Measurements from ENCODE around the gene PIGS.
"Not testable (repeated sequence)": the region's sequence is repeated elsewhere in the genome, so short reads cannot be mapped to it uniquely, and the experiment has no call there.

The PIGS gene

DNA sequence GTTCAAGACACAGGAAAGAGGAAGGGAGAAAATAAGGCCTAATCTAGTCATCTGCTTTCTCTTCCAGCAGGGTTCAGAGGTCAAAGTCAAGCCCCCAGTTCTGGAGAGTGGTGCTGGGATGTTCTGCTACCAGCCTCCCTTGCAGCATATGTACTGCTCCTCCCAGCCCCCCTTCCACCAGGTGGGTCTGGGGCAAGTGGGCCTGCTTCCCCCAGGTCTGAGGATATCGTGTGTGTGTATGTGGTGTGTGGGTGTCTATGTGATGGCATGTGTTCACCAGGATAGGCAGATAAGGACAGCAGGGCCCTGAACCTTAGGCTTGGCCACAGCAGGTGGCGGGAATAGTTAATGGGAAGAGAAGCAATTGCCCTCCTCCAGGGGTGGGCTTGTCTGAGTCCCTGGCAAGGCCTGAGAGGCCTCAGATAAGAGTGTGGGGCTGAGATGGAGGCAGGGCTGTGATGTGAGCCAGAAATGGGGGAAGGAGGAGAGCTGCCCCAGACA, 44.1 kb downstream of the PIGS start:
- 92% methylated on average over 2 of the region's 2 CpGs for WGBS (ENCODE audit: insufficient coverage)
- H3K27ac ChIP-seq (ENCODE audit: insufficient read depth in 1 of 2, low read depth in 1 of 2, low read length in 2 of 2, poor library complexity in 1 of 2, severe bottlenecking in 2 of 2), result no peak overlapping the region

DNA sequence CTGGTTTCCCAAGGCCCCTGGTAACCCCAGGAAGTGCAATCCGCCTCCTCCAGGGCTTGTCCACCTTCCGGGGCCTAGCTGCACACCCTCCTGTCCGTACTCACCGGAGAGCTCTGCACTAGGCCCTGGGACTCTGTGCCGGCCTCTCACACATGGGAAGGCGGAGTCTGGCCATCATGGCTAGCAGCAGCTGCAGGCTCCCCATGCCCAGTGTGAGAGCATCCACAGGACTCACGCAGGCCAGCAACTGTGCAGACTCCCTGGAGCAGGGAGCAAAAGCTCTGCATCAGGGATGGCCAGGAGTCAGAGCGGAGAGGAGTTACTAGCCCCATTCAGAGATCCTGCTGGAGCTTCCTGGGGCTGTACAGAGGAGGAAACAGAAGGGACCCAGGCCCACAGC, 44.9 kb downstream of the PIGS start:
- no peak for DNase-seq
- Histone ChIP-seq H3K27ac (ENCODE audit: insufficient read depth in 1 of 2, low read depth in 1 of 2, low read length in 2 of 2, poor library complexity in 1 of 2, severe bottlenecking in 2 of 2) (no peak overlapping the region), H3K4me3 (ENCODE audit: control insufficient read depth in 1 of 7, extremely low read depth in 1 of 7, insufficient read depth in 4 of 7, low read depth in 2 of 7, low read length in 6 of 7) (no peak overlapping the region), H3K36me3 (ENCODE audit: control insufficient read depth in 4 of 4, insufficient read depth in 4 of 4, low read length in 3 of 4) (no peaks in the 10 kb centered on the region), H3K9me3 (ENCODE audit: control extremely low read depth in 1 of 5, control insufficient read depth in 4 of 5, insufficient read depth in 2 of 5, low read depth in 1 of 5, low read length in 4 of 5) (no peaks in the 10 kb centered on the region), H3K4me1 (ENCODE audit: control extremely low read depth in 1 of 4, control insufficient read depth in 4 of 4, insufficient read depth in 4 of 4, low read length in 3 of 4) (no peaks in the 10 kb centered on the region), H3K27me3 (replicated peaks in 2 of 5; ENCODE audit: control insufficient read depth in 4 of 5, insufficient read depth in 5 of 5, low read length in 4 of 5) (no peaks in the 10 kb centered on the region)
- ChIA-PET CTCF (interaction anchor here (1.1 to 19.4 kb wide), 4 partner anchors 10 to 29 kb away, joined by 4 to 260 read pairs (median 10); no protein-coding TSS in a partner anchor), POLR2A (no interaction called here)
- 88% methylated on average over 8 of the region's 8 CpGs for WGBS (ENCODE audit: insufficient coverage)

More for the DNA sequence above, 44.1 kb downstream of the PIGS start:
- no peak overlapping the region for H3K4me3 ChIP-seq (ENCODE audit: control insufficient read depth in 1 of 7, extremely low read depth in 1 of 7, insufficient read depth in 4 of 7, low read depth in 2 of 7, low read length in 6 of 7)
- ChIA-PET POLR2A (no interaction called here), CTCF (interaction anchor here (1.1 to 19.4 kb wide), 3 partner anchors 9 to 30 kb away, joined by 4 to 260 read pairs (median 8); no protein-coding TSS in a partner anchor)
- no peaks in the 10 kb centered on the region for H3K9me3 ChIP-seq (ENCODE audit: control extremely low read depth in 1 of 5, control insufficient read depth in 4 of 5, insufficient read depth in 2 of 5, low read depth in 1 of 5, low read length in 4 of 5)
- no peaks in the 10 kb centered on the region for H3K27me3 ChIP-seq (replicated peaks in 2 of 5; ENCODE audit: control insufficient read depth in 4 of 5, insufficient read depth in 5 of 5, low read length in 4 of 5)
- peak; percentile 51 to 86 (median 69) for DNase-seq
- H3K4me1 ChIP-seq (ENCODE audit: control extremely low read depth in 1 of 4, control insufficient read depth in 4 of 4, insufficient read depth in 4 of 4, low read length in 3 of 4), result no peaks in the 10 kb centered on the region
- H3K36me3 ChIP-seq (ENCODE audit: control insufficient read depth in 4 of 4, insufficient read depth in 4 of 4, low read length in 3 of 4), result no peaks in the 10 kb centered on the region

DNA sequence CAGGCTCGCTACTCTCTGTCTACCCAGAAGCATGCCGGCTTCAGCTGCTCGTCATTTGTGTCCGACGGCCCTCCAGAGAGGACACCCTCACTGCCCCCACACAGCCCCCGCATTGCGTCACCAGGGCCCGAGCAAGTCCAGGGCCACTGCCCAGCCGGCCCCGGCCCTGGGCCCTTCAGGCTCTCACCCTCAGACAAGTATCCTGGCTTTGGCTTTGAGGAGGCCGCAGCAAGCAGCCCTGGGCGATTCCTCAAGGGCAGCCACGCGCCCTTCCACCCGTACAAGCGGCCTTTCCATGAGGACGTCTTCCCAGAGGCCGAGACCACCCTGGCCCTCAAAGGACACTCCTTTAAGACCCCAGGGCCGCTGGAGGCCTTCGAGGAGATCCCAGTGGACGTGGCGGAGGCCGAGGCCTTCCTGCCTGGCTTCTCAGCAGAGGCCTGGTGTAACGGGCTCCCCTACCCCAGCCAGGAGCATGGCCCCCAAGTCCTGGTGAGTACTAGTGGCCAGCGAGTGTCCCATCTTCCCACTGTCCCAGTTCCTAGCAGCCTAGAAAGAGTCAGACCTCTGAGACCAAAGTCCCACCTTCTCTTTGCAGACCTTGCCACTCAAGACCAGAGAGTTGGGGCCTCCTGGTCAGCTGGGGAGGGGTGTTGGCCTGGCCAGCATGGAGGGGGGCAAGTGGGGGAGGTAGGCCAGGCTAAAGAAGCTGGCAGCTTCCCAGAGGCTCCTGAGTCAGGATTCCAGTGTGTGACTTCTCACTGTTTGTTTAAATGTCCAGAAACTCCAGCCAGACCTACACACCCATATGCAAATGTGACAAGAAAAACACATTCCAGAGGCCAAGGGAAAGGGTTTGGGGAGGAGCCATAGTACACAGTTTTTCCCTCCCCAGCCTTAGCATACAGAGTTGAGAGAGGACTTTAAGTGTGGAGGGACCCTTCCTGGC, 46.6 kb downstream of the PIGS start:
- ChIA-PET CTCF (interaction anchor here (1.8 to 19.4 kb wide), 2 partner anchors 23 to 28 kb away, joined by 11 to 260 read pairs; no protein-coding TSS in a partner anchor), POLR2A (interaction anchor here (0.6 kb wide), 1 partner anchor 505 kb away, joined by 3 read pairs; no protein-coding TSS in a partner anchor)
- H3K4me1 ChIP-seq (ENCODE audit: control extremely low read depth in 1 of 4, control insufficient read depth in 4 of 4, insufficient read depth in 4 of 4, low read length in 3 of 4), result peaks cover 0 to 10% (median 6%) of the 10 kb centered on the region in 4 experiments
- H3K9me3 ChIP-seq (ENCODE audit: control extremely low read depth in 1 of 5, control insufficient read depth in 4 of 5, insufficient read depth in 2 of 5, low read depth in 1 of 5, low read length in 4 of 5), result no peaks in the 10 kb centered on the region
- WGBS (ENCODE audit: insufficient coverage), result 96% methylated on average over 24 of the region's 25 CpGs
- DNase-seq, result no peak
- H3K4me3 ChIP-seq (ENCODE audit: control insufficient read depth in 1 of 7, extremely low read depth in 1 of 7, insufficient read depth in 4 of 7, low read depth in 2 of 7, low read length in 6 of 7), result no peak overlapping the region
- H3K27me3 ChIP-seq (replicated peaks in 2 of 5; ENCODE audit: control insufficient read depth in 4 of 5, insufficient read depth in 5 of 5, low read length in 4 of 5), result no peaks in the 10 kb centered on the region
- no peaks in the 10 kb centered on the region for H3K36me3 ChIP-seq (ENCODE audit: control insufficient read depth in 4 of 4, insufficient read depth in 4 of 4, low read length in 3 of 4)
- H3K27ac ChIP-seq (ENCODE audit: insufficient read depth in 1 of 2, low read depth in 1 of 2, low read length in 2 of 2, poor library complexity in 1 of 2, severe bottlenecking in 2 of 2), result no peak overlapping the region

DNA sequence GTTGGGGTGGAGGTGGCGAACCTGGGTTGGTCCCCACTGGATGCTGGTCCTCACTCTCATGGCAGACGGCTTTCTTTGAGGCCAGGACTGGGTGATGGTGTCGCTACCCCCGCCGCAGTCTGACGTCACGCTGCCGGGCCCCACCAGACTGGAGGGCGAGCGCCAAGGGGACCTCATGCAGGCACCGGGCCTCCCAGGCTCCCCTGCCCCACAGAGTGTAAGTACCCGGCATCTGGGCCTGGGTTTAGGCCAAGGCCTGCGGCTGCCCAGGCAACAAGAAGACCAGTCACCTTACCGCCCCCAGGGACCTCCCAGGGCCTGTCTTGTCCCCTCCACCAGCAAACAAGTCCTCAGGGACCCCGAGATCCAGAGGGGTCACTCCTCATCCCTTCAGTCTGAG, 47.4 kb downstream of the PIGS start:
- 95% methylated on average over 15 of the region's 15 CpGs for WGBS (ENCODE audit: insufficient coverage)
- H3K27ac ChIP-seq (ENCODE audit: insufficient read depth in 1 of 2, low read depth in 1 of 2, low read length in 2 of 2, poor library complexity in 1 of 2, severe bottlenecking in 2 of 2), result no peak overlapping the region
- ChIA-PET CTCF (no interaction called here), POLR2A (no interaction called here)
- no peaks in the 10 kb centered on the region for H3K36me3 ChIP-seq (ENCODE audit: control insufficient read depth in 4 of 4, insufficient read depth in 4 of 4, low read length in 3 of 4)
- H3K4me1 ChIP-seq (ENCODE audit: control extremely low read depth in 1 of 4, control insufficient read depth in 4 of 4, insufficient read depth in 4 of 4, low read length in 3 of 4), result peaks cover 0 to 17% (median 15%) of the 10 kb centered on the region in 4 experiments
- H3K4me3 ChIP-seq (ENCODE audit: control insufficient read depth in 1 of 7, extremely low read depth in 1 of 7, insufficient read depth in 4 of 7, low read depth in 2 of 7, low read length in 6 of 7), result no peak overlapping the region
- no peak for DNase-seq
- no peaks in the 10 kb centered on the region for H3K9me3 ChIP-seq (ENCODE audit: control extremely low read depth in 1 of 5, control insufficient read depth in 4 of 5, insufficient read depth in 2 of 5, low read depth in 1 of 5, low read length in 4 of 5)
- no peaks in the 10 kb centered on the region for H3K27me3 ChIP-seq (replicated peaks in 2 of 5; ENCODE audit: control insufficient read depth in 4 of 5, insufficient read depth in 5 of 5, low read length in 4 of 5)

DNA sequence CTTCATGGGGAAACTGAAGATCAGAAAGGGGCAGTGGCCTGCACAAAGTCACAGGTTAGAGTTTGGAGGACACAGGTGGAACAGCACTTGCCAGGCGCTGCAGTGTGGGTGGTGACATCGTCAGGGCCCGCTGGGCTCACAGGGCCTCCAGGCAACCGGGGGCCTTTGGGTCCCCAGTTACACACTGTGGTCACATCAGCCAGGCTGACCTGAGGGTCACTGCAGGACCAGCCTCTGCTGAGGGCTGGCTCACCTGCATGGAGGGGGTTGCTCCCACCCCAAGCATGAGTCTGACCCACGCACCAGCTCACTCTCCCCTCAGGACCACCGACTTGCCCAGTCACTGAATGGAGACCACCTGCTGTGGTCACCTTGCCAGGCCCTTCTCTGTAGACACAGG, 48.1 kb downstream of the PIGS start:
- DNase-seq, result no peak
- H3K36me3 ChIP-seq (ENCODE audit: control insufficient read depth in 4 of 4, insufficient read depth in 4 of 4, low read length in 3 of 4), result no peaks in the 10 kb centered on the region
- H3K27me3 ChIP-seq (replicated peaks in 2 of 5; ENCODE audit: control insufficient read depth in 4 of 5, insufficient read depth in 5 of 5, low read length in 4 of 5), result no peaks in the 10 kb centered on the region
- no peaks in the 10 kb centered on the region for H3K9me3 ChIP-seq (ENCODE audit: control extremely low read depth in 1 of 5, control insufficient read depth in 4 of 5, insufficient read depth in 2 of 5, low read depth in 1 of 5, low read length in 4 of 5)
- ChIA-PET CTCF (interaction anchor here (1.1 to 1.6 kb wide), 2 partner anchors 11 to 17 kb away, joined by 3 to 5 read pairs; no protein-coding TSS in a partner anchor), POLR2A (no interaction called here)
- no peak overlapping the region for H3K27ac ChIP-seq (ENCODE audit: insufficient read depth in 1 of 2, low read depth in 1 of 2, low read length in 2 of 2, poor library complexity in 1 of 2, severe bottlenecking in 2 of 2)
- WGBS (ENCODE audit: insufficient coverage), result 98% methylated on average over 5 of the region's 6 CpGs
- H3K4me3 ChIP-seq (ENCODE audit: control insufficient read depth in 1 of 7, extremely low read depth in 1 of 7, insufficient read depth in 4 of 7, low read depth in 2 of 7, low read length in 6 of 7), result no peak overlapping the region
- peaks cover 0 to 23% (median 22%) of the 10 kb centered on the region in 4 experiments for H3K4me1 ChIP-seq (ENCODE audit: control extremely low read depth in 1 of 4, control insufficient read depth in 4 of 4, insufficient read depth in 4 of 4, low read length in 3 of 4)

DNA sequence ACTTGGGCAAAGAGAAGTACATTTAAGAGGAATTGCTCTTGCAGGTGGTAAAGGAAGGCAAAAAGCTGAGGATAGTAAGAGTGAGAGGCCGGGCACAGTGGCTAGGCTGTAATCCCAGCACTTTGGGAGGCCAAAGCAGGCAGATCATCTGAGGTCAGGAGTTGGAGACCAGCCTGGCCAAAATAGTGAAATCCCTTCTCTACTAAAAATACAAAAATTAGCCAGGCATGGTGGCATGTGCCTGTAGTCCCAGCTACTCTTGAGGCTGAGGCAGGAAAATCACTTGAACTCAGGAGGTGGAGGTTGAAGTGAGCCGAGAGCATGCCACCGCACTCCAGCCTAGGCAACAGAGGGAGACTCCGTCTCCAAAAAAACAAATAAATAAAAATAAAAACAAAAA, 49.0 kb downstream of the PIGS start:
- H3K4me3 ChIP-seq (ENCODE audit: control insufficient read depth in 1 of 7, extremely low read depth in 1 of 7, insufficient read depth in 4 of 7, low read depth in 2 of 7, low read length in 6 of 7); H3K9me3 ChIP-seq (ENCODE audit: control extremely low read depth in 1 of 5, control insufficient read depth in 4 of 5, insufficient read depth in 2 of 5, low read depth in 1 of 5, low read length in 4 of 5); H3K27me3 ChIP-seq (replicated peaks in 2 of 5; ENCODE audit: control insufficient read depth in 4 of 5, insufficient read depth in 5 of 5, low read length in 4 of 5); H3K27ac ChIP-seq (ENCODE audit: insufficient read depth in 1 of 2, low read depth in 1 of 2, low read length in 2 of 2, poor library complexity in 1 of 2, severe bottlenecking in 2 of 2); H3K36me3 ChIP-seq (ENCODE audit: control insufficient read depth in 4 of 4, insufficient read depth in 4 of 4, low read length in 3 of 4); DNase-seq; POLR2A ChIA-PET: not testable (repeated sequence)
- CTCF ChIA-PET, result interaction anchor here (1.1 to 1.6 kb wide), 2 partner anchors 10 to 18 kb away, joined by 3 to 5 read pairs; no protein-coding TSS in a partner anchor
- H3K4me1 ChIP-seq (ENCODE audit: control extremely low read depth in 1 of 4, control insufficient read depth in 4 of 4, insufficient read depth in 4 of 4, low read length in 3 of 4), result peaks cover 0 to 26% (median 22%) of the 10 kb centered on the region in 4 experiments
- 80% methylated on average over 1 of the region's 4 CpGs for WGBS (ENCODE audit: insufficient coverage)

Measured in common myeloid progenitor, CD34-positive (primary cell).